Measurements from ENCODE around the gene UCP1.

Gene UCP1, protein sequence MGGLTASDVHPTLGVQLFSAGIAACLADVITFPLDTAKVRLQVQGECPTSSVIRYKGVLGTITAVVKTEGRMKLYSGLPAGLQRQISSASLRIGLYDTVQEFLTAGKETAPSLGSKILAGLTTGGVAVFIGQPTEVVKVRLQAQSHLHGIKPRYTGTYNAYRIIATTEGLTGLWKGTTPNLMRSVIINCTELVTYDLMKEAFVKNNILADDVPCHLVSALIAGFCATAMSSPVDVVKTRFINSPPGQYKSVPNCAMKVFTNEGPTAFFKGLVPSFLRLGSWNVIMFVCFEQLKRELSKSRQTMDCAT

GRCh38 chr4:140568507-140569306 is at the start of gene UCP1:
TSS of gene UCP1 (minus strand) at chr4:140568961. CDS start at chr4:140568729, 232 bp downstream.
- no peak for DNase-seq

DNA sequence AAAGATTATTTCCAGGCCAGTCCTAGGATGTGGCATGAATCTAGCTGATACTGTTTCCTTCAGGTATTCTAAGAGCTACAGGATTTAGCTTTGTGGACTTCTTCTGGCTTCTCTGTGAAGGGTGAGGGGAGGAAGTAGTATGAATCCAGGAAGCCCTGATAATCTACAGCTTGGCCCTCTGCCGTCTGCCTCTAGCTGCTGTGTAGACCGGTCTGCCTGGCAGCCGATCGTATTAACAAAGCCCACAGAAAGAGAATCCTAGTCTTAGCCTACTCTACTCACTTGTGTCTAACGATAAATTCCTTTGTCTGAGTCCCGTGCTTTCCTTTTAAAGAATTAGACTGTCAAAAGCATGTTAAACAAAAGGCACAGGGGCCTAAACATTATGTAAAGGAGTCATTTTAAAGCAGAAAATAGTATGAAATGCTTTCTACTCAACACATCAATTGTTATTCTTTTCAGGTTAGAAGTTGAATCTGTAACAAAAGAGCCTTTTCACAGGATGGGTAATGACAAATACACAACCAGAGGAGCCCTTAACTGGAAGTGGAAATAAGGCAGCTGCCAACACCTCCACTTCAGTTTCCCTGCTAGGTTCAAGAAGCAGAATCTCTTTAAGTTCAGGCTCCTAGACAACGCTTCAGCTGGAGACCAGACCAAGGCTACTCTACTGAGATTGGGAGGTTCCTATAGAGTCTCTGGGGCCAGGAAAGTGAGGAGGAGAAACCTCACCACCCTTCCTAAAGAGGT is 48.9 kb upstream of the UCP1 start:
- DNase-seq, result no peak

GRCh38 chr4:140615451-140615850 is 46.7 kb upstream of the UCP1 start:
- no peak for DNase-seq

DNA sequence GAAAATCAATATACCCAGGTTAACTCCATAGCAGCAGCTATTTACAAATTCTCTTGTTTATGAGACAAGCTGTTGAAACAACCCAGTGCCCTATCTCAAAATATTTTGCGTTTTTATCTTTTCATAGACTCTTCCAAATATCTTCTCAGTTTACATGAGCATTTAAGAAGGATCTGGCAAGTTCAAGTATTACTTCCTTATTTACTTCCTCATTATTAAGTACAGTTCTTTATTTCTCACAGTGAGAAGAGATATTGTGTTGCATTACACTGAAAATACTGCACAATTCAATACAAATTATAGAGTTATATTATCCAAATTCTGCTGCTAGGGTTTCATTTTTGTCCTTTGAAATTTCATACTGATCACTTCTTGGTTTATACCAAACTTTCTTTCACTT is 43.6 kb upstream of the UCP1 start:
- DNase-seq, result no peak

- DNase-seq, result no peak
Measured at GRCh38 chr4:140611854-140612253, 43.1 kb upstream of the UCP1 start.

DNA sequence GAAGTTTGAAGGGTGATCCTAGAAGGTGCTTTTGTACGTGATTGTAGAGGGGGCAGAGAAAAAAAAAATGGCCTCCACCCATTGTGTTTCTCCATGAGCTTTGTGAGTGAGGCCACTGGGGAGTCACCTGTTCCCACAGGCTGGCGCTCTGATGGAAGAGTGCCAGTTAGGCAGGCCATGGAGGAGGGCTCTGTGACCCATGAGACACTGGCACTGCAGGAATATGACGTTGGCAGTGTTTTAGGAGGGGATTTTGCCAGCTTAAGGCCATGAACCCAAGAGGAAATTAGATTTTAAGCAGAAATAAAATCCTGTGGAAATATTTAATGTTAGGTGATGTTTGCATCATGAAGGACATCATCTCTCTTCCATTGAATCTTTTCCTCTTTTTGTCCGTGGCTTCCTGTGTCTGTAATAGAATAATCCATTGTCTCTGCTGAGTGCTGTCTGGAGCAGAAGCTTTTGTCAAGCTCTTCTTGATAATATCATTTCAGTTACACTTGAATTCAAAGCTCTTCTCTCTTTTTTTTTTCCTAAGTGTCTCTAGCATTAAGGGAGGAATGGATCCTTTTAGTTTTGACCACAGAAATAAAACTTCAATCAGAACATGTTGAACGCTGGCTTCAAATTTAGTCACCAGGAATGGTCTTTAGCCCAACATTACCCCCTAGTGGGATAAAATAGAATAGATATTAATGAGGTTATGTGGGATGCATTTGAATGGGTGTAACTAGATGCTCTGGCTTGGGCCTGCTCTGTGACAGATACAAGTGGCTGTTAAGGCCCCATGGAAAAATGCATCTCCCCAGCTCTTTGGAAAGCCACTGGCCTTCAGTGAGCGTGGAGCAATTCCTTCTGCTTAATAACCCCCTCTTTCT is 41.0 kb upstream of the UCP1 start:
- no peak for DNase-seq

DNA sequence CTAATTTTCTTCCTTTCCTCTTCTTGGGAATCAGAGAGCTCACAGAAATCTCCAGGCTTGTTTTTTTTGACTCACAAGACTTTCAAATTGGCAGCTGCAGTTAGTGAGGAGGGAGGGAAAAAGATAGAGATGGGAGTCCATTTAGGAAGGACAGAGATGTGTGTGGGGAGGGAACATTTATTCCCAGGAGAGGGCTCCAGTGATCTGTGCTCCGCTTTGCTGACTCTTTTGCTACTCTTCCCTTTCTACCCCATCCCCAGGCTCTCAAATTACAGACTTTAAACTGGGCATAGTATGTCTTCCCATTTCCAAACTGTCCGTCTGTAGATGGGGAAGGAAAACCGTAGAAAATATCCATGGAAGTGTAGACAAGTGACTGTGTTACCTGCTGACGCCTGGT is 39.1 kb upstream of the UCP1 start:
- DNase-seq, result no peak

- DNase-seq, result no peak
Measured at GRCh38 chr4:140604544-140604943, 35.8 kb upstream of the UCP1 start.

DNA sequence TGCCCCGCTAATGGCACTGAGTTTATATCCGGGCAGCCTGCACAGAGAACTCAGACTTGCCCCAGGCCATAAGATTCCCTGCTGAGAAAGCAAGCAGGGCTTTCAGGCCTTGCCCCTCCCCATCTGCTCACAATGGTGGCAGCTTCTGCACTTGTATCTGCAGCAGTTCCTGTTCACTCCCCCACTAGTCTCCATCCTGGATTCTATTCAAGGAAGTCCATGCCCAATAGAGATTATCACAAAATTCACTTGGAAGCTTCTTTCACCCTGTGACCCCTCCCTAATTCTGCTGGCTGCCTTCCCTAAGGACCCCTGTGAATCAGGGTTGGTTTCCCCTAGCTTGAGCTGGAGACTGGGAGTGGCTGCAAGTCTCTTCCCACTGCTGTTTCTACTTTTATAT is 34.5 kb upstream of the UCP1 start:
- DNase-seq, result no peak

DNA sequence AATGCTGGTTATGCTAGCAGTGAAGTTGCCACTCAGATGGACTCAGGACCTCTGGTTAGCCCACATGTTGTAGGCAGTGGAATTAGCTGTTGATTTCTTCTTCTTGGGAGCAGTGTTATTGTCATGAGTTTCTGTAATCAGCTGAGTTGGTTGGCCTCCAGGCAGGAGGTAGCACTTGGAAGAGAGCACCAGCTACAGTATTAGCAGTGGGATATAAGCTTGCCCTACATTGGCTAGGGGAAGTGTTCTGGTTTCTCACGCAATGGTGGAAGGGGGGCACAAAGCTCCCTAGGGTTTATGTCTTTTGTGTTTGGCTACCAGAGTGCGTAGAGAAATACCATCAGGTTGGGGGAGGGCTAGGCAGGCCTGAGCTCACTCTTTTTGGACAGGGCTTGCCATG is 34.0 kb upstream of the UCP1 start:
- DNase-seq, result no peak

- no peak for DNase-seq
Measured at GRCh38 chr4:140600408-140600807, 31.6 kb upstream of the UCP1 start.

GRCh38 chr4:140595065-140595464 is 26.3 kb upstream of the UCP1 start:
- no peak for DNase-seq

- DNase-seq, result no peak
Measured at GRCh38 chr4:140584439-140584838, 15.7 kb upstream of the UCP1 start.

GRCh38 chr4:140581078-140581477 is 12.3 kb upstream of the UCP1 start:
- no peak for DNase-seq

DNA sequence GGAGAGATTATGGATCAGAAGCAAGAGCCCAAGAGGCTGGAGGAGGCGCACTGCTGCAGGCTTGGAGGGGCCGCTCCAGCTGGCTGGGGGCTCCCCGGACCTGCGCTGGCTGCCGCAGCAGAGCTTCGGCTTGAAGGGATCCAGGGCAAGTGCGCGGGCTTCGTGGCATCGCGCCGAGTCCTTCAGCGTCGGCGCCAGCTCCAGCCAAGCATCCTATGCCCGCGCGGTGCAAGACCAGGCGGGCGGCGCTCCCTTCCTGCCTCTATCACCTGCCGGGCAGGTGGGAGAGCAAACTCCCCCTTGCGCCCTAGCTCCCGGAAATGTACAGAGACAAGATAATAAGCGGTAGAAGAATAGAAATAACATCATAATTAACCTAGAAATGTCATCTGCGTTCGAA is 10.5 kb upstream of the UCP1 start:
- no peak for DNase-seq

GRCh38 chr4:140575489-140575888 is 6.7 kb upstream of the UCP1 start:
- DNase-seq, result no peak

DNA sequence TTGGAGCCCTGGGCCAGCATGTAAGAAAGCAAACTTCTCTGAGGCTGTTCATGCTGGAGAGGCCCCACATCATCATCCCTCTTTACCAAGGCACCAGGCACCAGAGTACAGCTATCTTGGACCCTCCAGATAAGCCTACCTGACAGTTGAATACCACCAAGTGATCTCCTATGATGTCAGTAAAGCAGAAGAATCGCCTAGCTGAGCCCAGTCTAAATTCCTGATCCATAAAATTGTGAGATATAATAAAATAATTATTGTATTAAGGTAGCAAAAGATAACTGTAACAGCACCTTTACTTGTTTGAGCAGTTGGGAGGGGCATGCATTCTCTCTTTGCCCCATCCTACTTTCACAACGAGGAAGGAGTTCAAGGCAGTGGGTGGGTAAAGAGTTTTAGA is 2.9 kb upstream of the UCP1 start:
- no peak for DNase-seq

DNA sequence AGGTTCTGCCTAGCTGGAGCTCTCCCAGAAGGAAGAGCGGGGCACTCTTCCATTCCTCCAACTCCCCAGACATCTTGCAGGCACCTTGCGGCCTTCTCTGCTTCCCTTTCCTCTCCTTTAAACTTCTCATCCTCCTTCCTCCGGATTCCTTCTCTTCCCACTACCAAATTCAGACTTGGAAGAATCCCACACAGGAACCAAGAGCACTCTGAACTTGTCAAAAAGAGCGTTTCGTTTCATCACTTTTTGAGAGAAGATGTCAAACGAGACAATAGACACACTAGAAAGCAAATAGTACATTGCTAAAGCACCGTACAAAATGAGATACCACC is 512 bp upstream of the UCP1 start:
- DNase-seq, result no peak

- no peak for DNase-seq
Measured at GRCh38 chr4:140559696-140560095, 9.1 kb downstream of the UCP1 start.

DNA sequence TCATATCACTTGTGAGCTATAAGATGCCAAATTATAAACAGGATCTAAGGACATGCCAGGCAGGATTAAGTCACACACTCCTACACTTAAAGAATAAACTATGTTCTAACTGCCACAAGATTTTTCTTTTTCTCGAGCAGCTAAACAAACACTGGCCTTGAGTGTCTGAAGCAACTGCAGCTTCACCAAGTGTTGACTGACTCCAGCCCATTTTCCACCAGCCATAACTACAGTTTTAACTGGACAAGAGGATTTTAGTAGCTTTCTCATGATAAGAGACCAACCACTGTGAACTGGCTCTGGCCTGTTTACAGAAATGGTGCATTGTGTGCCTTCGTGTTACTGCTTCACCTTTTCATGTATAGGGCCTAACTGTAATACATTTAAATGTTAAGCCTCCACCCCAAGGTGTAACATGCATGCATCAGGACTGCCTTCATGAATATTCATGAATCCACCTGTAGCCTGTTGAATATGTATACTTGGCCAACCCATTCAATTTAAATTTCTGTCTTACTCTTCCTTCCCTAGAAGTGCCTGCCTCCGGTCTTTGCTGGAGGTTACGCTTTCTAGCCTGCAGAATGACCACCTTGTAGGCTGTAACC is 10.8 kb downstream of the UCP1 start:
- DNase-seq, result no peak

DNA sequence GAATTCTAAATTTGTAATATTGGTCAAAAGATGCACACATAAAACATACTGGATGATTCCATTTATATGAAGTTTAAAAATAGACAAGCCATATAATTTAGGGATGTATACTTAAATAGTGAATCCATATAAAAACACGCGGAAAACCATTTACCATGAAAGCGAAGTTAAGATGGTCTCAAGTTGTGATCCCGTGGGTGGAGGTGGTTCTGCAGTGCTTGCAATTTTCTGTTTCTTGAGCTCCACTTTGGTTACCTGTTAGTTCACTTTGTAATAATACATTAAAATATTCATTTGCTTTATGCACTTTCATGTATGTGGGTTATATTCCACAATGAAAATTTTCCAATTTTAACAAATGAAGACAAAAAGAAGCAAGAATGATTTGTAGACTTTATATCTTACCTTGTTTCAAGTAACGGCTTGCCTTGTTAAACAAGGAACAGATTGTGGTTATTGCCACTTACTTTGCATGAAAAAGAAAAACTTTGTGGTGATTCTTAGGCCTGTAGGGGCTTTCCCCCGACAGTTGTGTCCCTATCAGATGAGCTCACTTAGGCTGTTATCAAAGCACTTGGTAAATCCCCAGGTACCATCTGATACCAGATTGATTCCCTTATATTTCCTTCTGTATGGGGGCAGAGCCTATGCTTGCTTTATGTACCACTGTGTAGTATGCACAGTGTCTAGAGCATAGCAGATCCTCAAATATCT is 12.2 kb downstream of the UCP1 start:
- peak; percentile 49 for DNase-seq

- DNase-seq, result no peak
Measured at GRCh38 chr4:140533951-140534480, 34.7 kb downstream of the UCP1 start.

Data from stimulated activated CD4-positive, alpha-beta T cell treated with anti-CD3 and anti-CD28 coated beads, Interleukin-4, amount 100 ng/mL, for 24 hours (primary cell).